GM12872 (cell line): Measurements from ENCODE around the gene IL22RA2.

Source experiments
- TF ChIP-seq, protein P1 (sequence below): IDR thresholded peaks from 3 replicates; pipeline ENCODE4 v1.5.1; 2011; ENCODE audit warnings: low read depth, mild to moderate bottlenecking, low read length, moderate library complexity; ENCODE audit not compliant: insufficient read depth

The IL22RA2 gene

DNA sequence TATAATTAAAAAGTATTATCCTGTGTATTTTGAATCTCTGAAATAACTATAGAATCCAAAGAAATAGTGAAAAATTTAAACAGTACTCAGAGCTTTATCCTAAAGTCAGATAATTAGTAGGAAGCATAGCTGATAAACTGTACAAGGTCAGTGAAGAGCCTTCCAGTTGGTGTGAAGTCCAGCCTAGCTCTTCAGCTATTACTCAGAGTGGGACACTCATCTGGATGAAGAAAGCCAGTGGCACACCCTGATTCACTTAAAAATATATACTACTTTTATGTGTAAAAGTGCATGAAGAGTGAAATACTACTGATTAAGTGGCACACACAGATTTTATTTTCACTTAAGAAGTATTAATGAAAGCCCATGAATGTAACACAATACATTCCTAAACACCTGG is 42.7 kb upstream of the IL22RA2 start:
- TF ChIP-seq, protein P1, sequence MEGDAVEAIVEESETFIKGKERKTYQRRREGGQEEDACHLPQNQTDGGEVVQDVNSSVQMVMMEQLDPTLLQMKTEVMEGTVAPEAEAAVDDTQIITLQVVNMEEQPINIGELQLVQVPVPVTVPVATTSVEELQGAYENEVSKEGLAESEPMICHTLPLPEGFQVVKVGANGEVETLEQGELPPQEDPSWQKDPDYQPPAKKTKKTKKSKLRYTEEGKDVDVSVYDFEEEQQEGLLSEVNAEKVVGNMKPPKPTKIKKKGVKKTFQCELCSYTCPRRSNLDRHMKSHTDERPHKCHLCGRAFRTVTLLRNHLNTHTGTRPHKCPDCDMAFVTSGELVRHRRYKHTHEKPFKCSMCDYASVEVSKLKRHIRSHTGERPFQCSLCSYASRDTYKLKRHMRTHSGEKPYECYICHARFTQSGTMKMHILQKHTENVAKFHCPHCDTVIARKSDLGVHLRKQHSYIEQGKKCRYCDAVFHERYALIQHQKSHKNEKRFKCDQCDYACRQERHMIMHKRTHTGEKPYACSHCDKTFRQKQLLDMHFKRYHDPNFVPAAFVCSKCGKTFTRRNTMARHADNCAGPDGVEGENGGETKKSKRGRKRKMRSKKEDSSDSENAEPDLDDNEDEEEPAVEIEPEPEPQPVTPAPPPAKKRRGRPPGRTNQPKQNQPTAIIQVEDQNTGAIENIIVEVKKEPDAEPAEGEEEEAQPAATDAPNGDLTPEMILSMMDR: no peak

DNA sequence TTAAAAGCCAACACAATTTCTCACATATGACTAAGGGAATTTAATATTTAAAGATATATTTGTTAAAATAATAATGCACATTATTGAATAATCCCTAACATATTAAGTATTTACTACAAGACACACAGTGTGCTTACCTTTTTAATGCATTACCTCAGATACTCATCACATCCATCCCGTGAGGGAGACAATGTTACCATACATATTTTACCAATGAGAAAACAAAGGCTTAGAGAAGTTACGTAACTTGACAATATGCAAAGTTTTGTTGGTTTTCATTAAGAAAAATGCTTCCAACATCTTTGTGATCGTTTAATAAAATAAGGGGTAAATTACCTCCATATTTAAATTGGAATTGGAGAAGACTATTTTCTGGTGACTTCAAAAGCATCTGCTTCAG is 41.5 kb upstream of the IL22RA2 start:
- TF ChIP-seq, protein P1: no peak

- TF ChIP-seq, protein P1: no peak
These were observed 40.4 kb upstream of the IL22RA2 start for GRCh38 chr6:137213813-137214212.

- TF ChIP-seq, protein P1: no peak
These were observed 39.9 kb upstream of the IL22RA2 start for GRCh38 chr6:137213331-137213740.

GRCh38 chr6:137211910-137212309 is 38.5 kb upstream of the IL22RA2 start:
- TF ChIP-seq, protein P1: no peak

DNA sequence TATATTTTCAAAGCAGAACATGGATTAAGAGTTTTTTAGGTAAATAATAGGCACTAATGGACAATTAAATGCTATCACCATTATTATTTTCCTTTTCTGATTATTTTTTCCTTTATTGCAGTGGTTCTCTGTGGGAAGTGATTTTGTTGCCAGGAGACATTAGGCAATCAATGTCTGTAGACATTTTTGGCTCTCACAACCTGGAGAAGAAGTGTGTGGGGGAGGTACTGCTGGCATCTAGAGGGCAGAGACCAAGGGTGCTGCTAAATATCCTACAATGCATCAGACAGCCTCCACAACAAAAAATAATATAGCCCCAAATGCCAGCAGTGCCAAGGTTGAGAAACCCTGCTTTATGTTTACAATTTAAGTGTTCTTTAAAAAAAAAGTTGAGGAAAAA is 37.5 kb upstream of the IL22RA2 start:
- TF ChIP-seq, protein P1: no peak

DNA sequence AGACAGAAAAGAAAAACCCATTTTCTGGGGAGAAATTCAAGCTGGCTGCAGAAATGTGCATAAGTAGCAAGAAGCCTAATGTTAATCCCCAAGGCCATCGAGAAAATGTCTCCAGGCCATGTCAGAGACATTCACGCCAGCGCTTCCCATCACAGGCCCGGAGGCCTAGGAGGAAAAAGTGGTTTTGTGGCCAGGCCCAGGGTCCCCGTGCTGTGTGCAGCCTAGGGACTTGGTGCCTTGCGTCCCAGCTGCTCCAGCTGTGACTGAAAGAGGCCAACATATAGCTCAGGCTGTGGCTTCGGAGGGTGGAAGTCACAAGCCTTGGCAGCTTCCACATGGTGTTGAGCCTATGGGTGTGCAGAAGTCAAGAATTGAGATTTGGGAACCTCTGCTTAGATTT is 34.8 kb upstream of the IL22RA2 start:
- TF ChIP-seq, protein P1: no peak

DNA sequence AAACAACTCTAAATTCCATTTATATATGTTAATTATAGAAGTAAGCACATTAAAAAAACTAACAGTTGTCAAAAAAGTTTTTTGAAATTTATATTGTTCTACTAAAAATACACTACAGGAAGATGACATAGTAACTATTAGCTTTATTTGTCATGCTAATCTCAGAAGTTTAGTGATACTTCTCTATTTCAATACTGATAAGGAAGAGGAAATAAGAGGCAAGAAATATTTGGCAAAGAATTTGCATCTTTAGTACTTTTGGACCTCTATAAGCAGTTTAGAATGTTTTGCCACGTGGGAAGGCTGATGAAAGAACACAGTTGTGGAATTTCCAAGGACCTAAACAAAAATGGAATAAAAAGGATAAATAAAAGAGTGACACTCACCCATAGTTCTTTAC is 33.1 kb upstream of the IL22RA2 start:
- TF ChIP-seq, protein P1: no peak
